ENCODE results near the gene TNP1.

Gene TNP1

GRCh38 chr2:216859944-216860343, at the start of gene TNP1:
TSS of gene TNP1 (minus strand) at chr2:216860064. CDS start at chr2:216860034, 30 bp downstream.
- no peak for DNase-seq (ENCODE audit: low read depth, low spot score)

- no peak for DNase-seq (ENCODE audit: low read depth, low spot score)
These were observed 48.4 kb upstream of the TNP1 start for GRCh38 chr2:216908300-216908699.

GRCh38 chr2:216905649-216906329, 45.9 kb upstream of the TNP1 start:
- no peak for DNase-seq (ENCODE audit: low read depth, low spot score)

- no peak for DNase-seq (ENCODE audit: low read depth, low spot score)
These were observed 45.1 kb upstream of the TNP1 start for GRCh38 chr2:216904974-216905373.

- no peak for DNase-seq (ENCODE audit: low read depth, low spot score)
These were observed 44.7 kb upstream of the TNP1 start for GRCh38 chr2:216904554-216904953.

GRCh38 chr2:216903470-216903869, 43.6 kb upstream of the TNP1 start:
- DNase-seq (ENCODE audit: low read depth, low spot score), result no peak

GRCh38 chr2:216901273-216901672, 41.4 kb upstream of the TNP1 start:
- DNase-seq (ENCODE audit: low read depth, low spot score), result no peak

- no peak for DNase-seq (ENCODE audit: low read depth, low spot score)
These were observed 40.5 kb upstream of the TNP1 start for GRCh38 chr2:216900406-216900805.

GRCh38 chr2:216897561-216898203, 37.8 kb upstream of the TNP1 start:
- DNase-seq (ENCODE audit: low read depth, low spot score), result no peak

- DNase-seq (ENCODE audit: low read depth, low spot score), result no peak
These were observed 30.3 kb upstream of the TNP1 start for GRCh38 chr2:216890138-216890537.

GRCh38 chr2:216888887-216889622, 29.2 kb upstream of the TNP1 start:
- DNase-seq (ENCODE audit: low read depth, low spot score), result no peak

GRCh38 chr2:216888081-216888480, 28.2 kb upstream of the TNP1 start:
- DNase-seq (ENCODE audit: low read depth, low spot score), result no peak

- no peak for DNase-seq (ENCODE audit: low read depth, low spot score)
These were observed 27.3 kb upstream of the TNP1 start for GRCh38 chr2:216887138-216887537.

- DNase-seq (ENCODE audit: low read depth, low spot score), result no peak
These were observed 25.3 kb upstream of the TNP1 start for GRCh38 chr2:216885117-216885553.

- DNase-seq (ENCODE audit: low read depth, low spot score), result no peak
These were observed 24.5 kb upstream of the TNP1 start for GRCh38 chr2:216884347-216884746.

GRCh38 chr2:216882876-216883275, 23.0 kb upstream of the TNP1 start:
- no peak for DNase-seq (ENCODE audit: low read depth, low spot score)

GRCh38 chr2:216881411-216881810, 21.5 kb upstream of the TNP1 start:
- no peak for DNase-seq (ENCODE audit: low read depth, low spot score)

GRCh38 chr2:216880509-216881184, 20.8 kb upstream of the TNP1 start:
- DNase-seq (ENCODE audit: low read depth, low spot score), result no peak

GRCh38 chr2:216879727-216880508, 20.1 kb upstream of the TNP1 start:
- DNase-seq (ENCODE audit: low read depth, low spot score), result no peak

GRCh38 chr2:216878072-216878471, 18.2 kb upstream of the TNP1 start:
- no peak for DNase-seq (ENCODE audit: low read depth, low spot score)

GRCh38 chr2:216877085-216877484, 17.2 kb upstream of the TNP1 start:
- no peak for DNase-seq (ENCODE audit: low read depth, low spot score)
